ENCODE results near the gene ZNF692. TPM values are rescaled to one million over a fixed set of nuclear protein-coding genes. Genes with fewer than 3 reads are reported as not detected.
"Not testable (repeated sequence)": the region's sequence is repeated elsewhere in the genome, so short reads cannot be mapped to it uniquely, and the experiment has no call there.

Gene ZNF692, protein sequence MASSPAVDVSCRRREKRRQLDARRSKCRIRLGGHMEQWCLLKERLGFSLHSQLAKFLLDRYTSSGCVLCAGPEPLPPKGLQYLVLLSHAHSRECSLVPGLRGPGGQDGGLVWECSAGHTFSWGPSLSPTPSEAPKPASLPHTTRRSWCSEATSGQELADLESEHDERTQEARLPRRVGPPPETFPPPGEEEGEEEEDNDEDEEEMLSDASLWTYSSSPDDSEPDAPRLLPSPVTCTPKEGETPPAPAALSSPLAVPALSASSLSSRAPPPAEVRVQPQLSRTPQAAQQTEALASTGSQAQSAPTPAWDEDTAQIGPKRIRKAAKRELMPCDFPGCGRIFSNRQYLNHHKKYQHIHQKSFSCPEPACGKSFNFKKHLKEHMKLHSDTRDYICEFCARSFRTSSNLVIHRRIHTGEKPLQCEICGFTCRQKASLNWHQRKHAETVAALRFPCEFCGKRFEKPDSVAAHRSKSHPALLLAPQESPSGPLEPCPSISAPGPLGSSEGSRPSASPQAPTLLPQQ
- total RNA-seq, result 20.2 TPM

DNA sequence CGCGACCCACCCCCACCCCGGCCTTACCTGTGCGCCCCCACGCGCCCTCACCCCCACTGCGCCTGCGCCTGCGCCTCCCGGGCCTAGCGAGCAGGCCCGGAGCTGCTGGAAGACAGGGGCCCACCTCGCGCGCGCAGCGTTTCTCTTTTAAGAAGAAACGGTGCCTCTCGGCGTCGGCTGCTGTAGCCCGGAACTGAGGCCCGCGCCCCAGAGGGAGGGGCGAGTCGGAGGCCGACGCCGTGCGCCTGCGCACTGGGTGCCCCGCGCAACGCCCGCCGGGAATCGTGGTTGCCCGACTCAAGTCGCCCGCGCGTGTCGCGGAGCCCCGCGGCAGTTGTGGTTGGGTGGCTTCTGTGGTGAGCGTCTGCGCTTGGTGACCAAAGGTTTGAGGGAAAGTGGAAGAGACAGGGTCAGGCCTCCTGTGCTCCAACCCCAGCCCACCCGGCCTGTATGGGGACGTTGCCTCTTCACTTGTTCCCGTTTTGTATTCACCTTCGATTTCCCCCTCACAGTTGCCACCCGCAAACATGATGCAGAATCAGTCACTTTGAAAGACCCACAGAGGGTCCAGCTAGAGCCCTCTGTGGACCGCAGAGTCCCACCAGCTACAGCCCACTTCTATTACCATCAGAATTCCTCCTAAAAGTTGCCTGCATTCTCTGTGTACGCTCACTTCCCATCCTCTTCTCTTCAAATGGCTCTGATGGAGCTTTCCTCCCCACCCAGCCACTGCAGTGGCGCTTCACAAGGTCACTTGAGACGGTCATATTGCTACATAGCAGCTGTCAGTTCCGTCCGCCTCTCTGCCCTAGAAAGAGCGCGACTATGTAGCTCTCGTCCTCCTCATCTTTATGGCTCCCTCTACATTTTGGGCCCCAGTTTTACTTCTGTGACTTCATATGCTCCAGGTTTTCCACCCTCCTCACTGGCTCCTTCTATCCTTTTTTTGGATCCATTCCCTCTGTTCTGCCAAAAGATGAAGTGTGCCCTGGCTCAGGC is at the start of gene ZNF692:
TSS of gene ZNF692 (minus strand) at position 195 of the 999 bp plus-strand sequence. CDS start 776 bp downstream, outside the sequence.
- ATAC-seq, result peak; percentile 92
- DNase-seq (ENCODE audit: low spot score), result peak; percentile 99

DNA sequence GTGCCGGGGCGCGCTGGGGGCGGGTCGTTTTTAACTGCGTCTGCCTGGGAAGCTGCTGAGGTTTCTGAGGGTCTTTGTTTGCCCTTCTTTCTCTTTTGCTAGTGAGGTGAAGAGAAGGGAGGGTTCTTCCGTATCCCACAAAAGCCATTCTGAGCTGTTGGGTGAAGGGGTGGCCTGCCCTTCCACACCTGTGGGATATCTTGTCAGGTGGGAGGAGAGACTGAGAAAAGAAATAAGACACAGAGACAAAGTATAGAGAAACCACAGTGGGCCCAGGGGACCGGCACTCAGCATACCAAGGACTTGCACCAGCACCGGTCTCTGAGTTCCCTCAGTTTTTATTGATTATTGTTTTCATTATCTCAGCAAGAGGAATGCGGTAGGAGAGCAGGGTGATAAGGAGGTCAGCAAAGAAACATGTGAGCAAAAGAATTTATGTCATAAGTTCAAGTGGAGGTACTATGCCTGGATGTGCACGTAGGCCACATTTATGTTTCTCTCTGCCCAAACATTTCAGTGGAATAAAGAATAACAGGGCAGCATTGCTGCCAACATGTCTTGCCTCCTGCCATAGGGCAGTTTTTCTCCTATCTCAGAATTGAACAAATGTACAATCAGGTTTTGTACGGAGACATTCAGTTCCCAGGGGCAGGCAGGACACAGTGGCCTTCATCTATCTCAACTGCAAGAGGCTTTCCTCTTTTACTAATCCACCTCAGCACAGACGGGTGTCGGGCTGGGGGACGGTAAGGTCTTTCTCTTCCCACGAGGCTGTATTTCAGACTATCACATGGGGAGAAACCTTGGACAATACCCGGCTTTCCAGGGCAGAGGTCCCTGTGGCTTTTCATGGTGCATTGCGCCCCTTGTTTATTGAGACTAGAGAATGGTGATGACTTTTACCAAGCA is 48.1 kb upstream of the ZNF692 start:
- DNase-seq (ENCODE audit: low spot score) (no peak), ATAC-seq (no peak)

DNA sequence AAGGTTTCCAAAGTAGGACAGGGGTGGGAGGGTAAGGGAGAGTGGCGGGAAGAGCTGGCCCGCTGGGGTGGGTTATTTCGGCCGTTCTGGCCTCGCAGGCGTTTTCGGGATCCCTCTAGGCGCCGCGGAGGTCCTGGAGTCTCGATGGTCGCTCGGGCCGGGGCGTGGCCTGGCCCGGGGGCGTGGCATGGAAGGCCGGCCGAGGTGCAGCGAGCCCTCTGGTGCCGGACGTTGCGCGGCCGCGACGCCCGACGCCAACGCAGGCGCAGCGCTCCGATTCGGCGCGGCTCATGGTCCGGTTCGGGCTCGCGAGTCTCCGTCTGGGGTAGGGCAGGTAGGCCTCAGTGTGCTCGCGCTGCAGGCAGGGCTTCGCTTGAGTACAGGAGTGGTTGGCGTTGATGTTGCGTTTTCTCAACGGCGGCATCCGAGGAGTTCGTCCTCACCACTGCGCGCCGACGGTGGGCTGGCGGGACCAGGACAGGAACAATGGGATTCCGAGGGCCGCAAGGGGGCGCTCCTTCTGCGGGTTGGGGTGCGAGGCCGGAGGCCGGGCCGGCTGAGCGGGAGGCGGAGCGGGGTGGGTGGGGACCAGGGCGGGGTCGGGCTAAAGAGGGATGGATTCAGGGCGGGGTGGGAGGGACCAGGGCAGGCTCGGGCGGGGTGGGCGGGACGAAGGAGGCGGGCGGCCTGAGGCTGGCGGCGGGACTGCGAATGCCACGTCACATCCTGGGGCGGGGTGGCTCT is 47.3 kb upstream of the ZNF692 start, which contains the start of gene PGBD2:
TSS of gene PGBD2 (plus strand) at position 227 of the 744 bp plus-strand sequence. CDS start 7,628 bp downstream, outside the sequence.
- DNase-seq (ENCODE audit: low spot score), result peak; percentile 95
- peak; percentile 96 for ATAC-seq

GRCh38 chr1:248905662-248906008 is 46.8 kb upstream of the ZNF692 start:
- no peak for DNase-seq (ENCODE audit: low spot score)

DNA sequence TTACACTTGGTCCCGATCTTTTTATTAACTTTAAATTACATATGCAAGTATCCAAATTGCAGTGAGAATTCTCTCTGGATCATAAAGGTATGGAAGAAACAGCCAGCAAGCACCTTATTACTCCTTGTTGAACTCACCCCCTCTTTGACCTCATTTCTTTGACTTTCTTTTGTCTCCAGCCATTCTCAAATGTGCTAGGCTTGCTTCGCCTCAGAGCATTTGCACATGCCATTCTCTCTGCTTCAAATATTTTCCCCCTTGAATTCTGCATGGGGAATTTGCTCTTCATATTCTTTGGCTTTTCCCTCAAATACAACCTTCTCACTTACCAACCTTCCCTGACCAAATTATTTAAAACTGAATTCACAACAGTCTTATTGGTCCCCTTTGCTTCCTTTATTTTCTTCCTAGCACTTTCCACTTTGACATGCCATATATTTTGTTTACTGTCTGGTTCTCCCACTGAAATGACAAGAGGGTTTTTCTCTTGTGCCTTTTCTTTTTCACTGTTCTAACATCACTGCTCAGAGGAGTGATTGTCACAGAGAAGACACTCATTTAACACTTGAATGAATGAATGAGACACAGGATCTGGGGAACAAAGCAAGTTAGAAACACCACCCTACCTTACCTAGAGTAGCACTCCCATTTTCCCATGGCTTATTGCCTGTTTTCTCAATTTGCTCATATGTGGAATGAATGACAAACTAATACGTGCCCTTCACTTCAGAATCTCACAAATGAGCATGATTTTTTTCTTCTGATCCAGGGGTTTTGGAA is 45.7 kb upstream of the ZNF692 start:
- DNase-seq (ENCODE audit: low spot score) (no peak), ATAC-seq (no peak)

More at GRCh38 chr1:248905662-248906008, 46.8 kb upstream of the ZNF692 start:
- no peak for ATAC-seq

- no peak for DNase-seq (ENCODE audit: low spot score)
- ATAC-seq, result no peak
Measured at GRCh38 chr1:248901578-248901977, 42.7 kb upstream of the ZNF692 start.

DNA sequence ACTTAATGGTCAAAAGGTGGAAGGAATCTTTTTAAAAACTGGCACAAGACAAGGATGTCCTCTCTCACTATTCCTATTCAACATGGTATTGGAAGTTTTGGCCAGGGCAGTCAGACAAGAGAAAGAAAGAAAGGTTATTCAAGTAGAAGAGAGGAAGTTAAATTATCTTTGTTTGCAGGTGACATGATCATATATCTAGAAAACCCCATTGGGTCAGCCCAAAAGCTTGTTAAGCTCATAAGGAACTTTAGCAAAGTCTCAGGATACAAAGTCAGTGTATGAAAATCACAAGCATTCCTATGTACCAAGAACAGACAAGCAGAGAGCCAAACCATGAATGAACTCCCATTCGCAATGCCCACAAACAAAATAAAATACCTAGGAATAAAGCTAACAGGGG is 41.8 kb upstream of the ZNF692 start:
- no peak for DNase-seq (ENCODE audit: low spot score)
- ATAC-seq, result no peak

GRCh38 chr1:248897412-248898337 is 38.8 kb upstream of the ZNF692 start:
- ATAC-seq (no peak), DNase-seq (ENCODE audit: low spot score) (no peak)

- DNase-seq (ENCODE audit: low spot score), result no peak
- no peak for ATAC-seq
Measured at GRCh38 chr1:248894837-248895236, 36.0 kb upstream of the ZNF692 start.

DNA sequence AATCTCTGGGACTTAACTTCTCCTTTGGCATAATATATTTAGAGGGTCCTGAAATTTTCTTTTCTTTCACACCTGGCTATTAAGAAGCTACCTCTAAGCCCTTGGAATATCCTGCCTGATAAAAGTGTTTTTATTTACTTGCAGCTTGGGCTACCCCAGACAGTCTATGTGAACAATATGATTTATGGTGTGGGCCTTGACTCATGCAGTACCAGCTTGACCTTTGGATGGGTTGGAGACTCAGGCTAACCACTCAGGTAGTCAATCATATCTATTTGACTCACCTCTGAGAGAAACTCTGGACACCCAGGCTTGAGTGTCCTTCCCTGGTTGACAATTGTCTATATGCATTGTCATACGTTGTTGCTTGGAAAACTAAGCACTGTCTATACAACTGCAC is 33.7 kb upstream of the ZNF692 start:
- DNase-seq (ENCODE audit: low spot score), result no peak
- no peak for ATAC-seq

DNA sequence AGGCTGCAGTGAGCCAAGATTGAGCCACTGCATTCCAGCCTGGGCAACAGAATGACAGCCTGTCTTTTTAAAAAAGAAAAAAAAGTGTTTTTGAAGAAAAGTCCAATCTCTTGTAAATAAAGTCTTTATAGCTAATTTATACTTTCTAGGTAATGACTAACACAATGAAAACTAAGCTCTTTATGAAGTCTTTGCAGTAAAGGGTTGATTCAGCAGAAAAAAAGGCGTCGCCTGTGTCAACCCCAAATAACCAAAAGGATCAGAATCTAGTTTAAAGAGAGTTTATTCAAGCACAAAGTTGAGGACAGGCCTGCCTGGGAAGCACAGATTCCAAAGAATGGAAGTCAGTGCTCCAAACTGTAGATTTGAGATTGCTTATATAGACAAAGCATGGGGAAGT is 32.9 kb upstream of the ZNF692 start:
- DNase-seq (ENCODE audit: low spot score) (no peak), ATAC-seq (no peak)

GRCh38 chr1:248890549-248891498 is 31.9 kb upstream of the ZNF692 start:
- ATAC-seq, result no peak
- no peak for DNase-seq (ENCODE audit: low spot score)

DNA sequence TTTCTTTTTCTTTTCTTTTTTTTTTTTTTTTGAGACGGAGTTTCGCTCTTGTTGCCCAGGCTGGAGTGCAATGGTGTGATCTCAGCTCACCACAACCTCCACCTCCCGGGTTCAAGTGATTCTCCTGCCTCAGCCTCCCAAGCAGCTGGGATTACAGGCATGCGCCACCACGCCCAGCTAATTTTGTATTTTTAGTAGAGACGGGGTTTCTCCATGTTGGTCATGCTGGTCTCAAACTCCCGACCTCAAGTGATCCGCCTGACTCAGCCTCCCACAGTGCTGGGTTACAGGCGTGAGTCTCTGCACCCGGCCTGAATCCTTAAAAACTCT is 31.0 kb upstream of the ZNF692 start:
- ATAC-seq; DNase-seq (ENCODE audit: low spot score): not testable (repeated sequence)

DNA sequence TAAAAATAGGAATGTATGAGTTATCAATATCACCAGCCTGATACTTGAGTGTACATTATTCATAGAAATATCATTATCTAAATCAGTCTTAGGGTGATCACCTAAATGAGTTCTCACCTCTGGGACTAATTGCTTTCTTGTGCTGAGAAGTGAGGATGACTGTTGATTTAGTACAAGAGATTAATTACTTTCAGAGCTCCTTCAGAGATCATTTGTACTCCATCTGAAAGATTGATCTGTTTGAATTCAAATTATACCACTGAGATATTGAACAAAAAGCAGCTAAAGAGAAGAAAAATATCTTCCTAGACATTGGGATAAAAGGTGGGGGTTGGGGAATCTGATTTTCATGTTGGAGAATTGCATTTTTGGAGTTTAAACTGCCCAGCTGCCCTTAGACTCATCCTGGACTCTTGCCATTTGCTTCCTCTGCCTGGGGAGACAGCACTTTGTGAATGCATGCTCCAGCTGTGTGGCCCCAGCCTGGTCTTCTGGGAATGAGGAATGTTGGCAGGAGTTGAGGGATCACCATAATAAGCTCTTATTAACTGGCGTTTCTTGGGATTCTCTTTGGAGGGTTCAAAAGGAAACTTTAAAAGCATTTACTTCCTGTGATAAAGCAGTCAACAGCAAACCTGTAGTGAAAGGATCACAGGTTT is 27.5 kb upstream of the ZNF692 start:
- no peak for DNase-seq (ENCODE audit: low spot score)

DNA sequence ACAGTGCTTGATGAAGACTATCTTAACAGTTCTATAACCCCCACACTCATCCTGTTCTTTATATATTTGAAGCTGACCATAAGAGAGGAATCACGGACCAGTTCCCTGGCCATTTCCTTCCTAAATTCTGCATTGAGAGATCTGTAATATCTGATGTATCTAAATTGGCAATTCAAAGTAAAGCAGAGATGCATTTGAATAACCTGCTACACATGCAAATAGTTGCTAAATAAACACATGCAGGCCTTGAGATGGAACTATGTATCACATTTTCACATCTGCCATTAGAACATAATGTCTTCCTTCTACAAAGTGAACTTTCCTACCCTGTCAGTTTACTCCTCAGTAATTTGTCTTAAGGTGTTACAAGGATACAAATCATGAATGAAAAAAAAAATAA is 26.8 kb upstream of the ZNF692 start:
- no peak for ATAC-seq
- DNase-seq (ENCODE audit: low spot score), result no peak

More for the DNA sequence above, 27.5 kb upstream of the ZNF692 start:
- ATAC-seq, result no peak

Measured in left lobe of liver (tissue), 2 donors.